Pulmonary artery endothelial cell (primary cell): Measurements from ENCODE around the gene RTP4. TPM values are rescaled to one million over a fixed set of nuclear protein-coding genes. Genes with fewer than 3 reads are reported as not detected.

Source experiments
- DNase-seq: peaks from one replicate; pipeline ENCODE4 v3.0.0-alpha.2; 2011; ENCODE audit warnings: low read depth, low spot score
- total RNA-seq: library from RNA; depleted of rRNA; stranded (reverse); fragments of >200 nt; gene quantifications from 2 replicates; pipeline ENCODE4 v1.2.3, GENCODE V29; 2014

RTP4 gene, protein sequence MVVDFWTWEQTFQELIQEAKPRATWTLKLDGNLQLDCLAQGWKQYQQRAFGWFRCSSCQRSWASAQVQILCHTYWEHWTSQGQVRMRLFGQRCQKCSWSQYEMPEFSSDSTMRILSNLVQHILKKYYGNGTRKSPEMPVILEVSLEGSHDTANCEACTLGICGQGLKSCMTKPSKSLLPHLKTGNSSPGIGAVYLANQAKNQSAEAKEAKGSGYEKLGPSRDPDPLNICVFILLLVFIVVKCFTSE
- total RNA-seq = 0.46 and 0.99 TPM in 2 replicates

- no peak for DNase-seq
These were observed at the start of gene RTP4 for GRCh38 chr3:187368251-187369088. TSS of gene RTP4 (plus strand) at chr3:187368385. CDS start at chr3:187368442, 57 bp downstream.

- DNase-seq = peak; percentile 30
These were observed 49.2 kb upstream of the RTP4 start for GRCh38 chr3:187318819-187319616.

GRCh38 chr3:187319699-187320302 lies 48.4 kb upstream of the RTP4 start:
- DNase-seq = no peak

DNA sequence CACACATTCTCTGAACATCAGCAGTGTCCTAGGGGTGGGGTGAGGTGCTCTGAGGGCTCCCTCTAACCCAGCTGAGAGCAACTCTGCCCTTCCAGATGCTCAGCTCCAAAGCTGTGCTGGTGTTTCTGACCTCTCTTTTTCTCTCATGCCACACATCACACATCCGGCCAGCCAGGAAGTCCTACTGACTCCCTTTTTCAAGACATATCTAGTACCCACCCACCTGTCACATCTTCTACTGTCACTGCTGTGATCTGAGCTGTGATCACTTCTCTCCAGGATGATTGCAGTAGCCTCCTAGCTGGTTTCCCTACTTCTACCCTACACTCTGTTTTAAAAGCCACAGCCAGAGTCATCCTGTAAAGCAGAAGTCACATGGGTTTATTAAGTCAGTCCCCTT lies 46.4 kb upstream of the RTP4 start:
- DNase-seq = no peak

DNA sequence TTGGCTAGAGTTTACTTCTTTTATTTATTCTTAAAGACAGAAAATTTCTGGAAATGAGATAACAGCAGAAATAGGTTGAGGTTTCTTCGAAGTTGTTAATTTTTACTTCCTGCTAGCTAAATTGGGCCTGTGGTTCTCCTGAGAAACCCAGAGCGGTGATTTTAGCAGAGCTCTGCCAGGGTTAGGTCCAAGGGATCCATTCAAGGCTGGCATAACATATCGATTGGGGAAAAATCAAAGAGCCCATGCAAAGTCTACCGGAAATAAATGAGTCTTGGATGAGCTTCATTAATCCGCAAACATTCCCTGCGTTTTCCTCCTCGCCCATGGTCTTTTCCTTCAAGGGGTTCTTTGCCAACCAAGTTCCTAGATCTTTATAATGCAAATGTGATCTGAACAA lies 45.9 kb upstream of the RTP4 start:
- no peak for DNase-seq

DNA sequence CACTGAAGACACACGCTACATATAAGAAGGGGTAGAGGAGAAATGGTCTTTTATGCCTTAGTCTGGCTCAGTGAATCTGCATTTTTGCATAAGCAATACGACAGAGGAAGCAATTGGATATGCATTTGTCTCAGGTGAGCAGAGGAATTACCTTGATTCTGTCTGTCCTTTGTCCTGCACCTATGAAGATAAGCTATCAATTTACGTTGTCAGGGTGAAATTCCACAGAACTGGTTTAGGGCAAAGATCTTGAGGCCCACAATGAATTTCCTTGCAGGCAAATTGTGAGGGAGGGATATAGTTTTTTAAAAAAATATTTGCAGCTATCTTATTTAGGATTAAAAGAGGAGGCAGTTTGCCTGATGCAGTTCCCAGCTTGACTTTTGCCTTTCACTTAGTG lies 45.1 kb upstream of the RTP4 start:
- no peak for DNase-seq

DNA sequence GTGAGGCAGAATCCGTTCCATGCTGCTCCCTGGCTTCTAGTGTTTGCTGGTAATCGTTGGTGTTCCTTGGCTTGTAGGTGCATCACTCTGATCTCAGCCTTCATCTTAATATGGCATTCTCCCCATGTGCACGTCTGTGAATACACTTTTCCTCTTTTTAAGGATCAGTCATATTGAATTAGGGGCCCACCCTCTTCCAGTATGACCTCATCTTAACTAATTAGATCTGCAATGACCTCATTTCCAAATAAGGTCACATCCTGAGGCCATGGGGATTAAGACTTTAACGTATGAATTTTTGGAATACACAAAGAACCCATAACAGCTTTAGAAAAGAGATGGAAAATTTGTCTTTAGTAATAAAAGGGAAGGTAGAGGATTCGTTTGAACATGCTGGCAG lies 42.6 kb upstream of the RTP4 start:
- DNase-seq = no peak

GRCh38 chr3:187327845-187328244 lies 40.3 kb upstream of the RTP4 start:
- no peak for DNase-seq

DNA sequence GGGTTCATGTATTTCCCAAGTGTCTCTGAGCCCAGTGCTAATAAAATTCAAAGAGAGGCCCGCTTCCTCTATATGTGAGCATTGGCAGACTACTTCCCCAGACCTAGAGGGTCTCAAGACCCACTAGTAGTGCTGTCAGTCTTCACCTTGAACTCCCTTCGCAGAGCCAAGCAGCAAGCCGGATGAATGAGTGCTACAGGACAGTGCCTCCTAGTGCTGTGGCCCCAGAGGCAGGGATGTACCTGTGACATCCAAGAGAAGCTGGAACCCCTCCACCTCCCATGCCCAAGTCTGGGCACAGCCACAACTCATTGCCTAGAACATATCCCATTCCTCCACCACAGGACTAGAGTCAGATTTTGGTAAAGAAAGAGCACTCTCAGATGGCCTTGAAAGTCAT lies 39.5 kb upstream of the RTP4 start:
- DNase-seq = no peak

- DNase-seq = no peak
These were observed 33.3 kb upstream of the RTP4 start for GRCh38 chr3:187334904-187335303.

GRCh38 chr3:187336322-187336721 lies 31.9 kb upstream of the RTP4 start:
- DNase-seq = no peak

GRCh38 chr3:187340578-187340977 lies 27.6 kb upstream of the RTP4 start:
- DNase-seq = no peak

DNA sequence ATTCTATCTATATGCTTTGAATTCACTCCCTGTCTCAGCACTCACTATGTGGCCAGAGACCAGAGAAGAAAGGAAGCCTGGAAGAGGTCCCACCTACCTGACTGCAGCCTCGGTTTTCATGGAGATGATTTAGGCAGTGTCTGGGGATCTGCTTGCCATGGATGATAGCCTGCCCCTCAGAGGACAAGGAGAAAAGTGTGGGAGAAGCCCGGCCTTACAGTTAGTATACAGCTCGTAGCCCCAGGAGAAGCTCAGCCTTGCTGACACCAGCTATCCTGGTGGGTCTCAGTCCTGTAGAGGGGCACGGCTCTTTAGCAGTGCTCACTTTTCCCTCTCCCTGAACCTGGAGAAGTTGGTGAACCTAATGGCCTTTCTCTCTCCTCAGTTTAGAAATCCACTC lies 25.9 kb upstream of the RTP4 start:
- no peak for DNase-seq

DNA sequence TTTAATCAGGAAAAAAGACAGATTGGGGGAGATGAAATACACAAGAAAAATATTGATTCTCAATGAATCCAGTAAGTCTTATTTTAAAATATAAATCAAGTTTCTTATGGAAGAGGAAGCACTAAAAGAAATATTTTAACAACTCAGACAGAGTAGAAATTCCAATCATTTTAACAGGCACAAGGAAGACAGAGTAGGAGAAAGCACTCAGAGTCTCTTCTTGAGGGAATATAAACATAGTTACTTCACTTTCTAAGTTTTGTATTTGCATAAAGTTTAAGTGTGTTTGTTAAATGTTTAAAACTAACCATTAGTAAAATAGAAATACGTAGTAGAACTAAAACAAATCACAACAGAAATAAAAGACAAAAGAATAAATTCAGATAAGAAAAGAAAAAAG lies 24.5 kb upstream of the RTP4 start:
- no peak for DNase-seq

GRCh38 chr3:187352581-187353575 lies 15.3 kb upstream of the RTP4 start:
- DNase-seq = no peak

GRCh38 chr3:187358068-187358467 lies 10.1 kb upstream of the RTP4 start:
- DNase-seq = no peak

GRCh38 chr3:187359798-187360486 lies 8.2 kb upstream of the RTP4 start:
- no peak for DNase-seq

GRCh38 chr3:187360596-187360995 lies 7.6 kb upstream of the RTP4 start:
- no peak for DNase-seq

GRCh38 chr3:187361835-187362234 lies 6.3 kb upstream of the RTP4 start:
- no peak for DNase-seq

- DNase-seq = no peak
These were observed 553 bp upstream of the RTP4 start for GRCh38 chr3:187367561-187368103.
